SK-N-SH (cell line): ENCODE measurements around the gene PCBP4. TPM values are rescaled to one million over a fixed set of nuclear protein-coding genes. Genes with fewer than 3 reads are reported as not detected.

Experiments used
- CTCF ChIA-PET: fragments of 300-600, 350-600 bp; formaldehyde crosslinking; extraction: SDS; loops from one replicate; lab custom pipeline; 2021; lab: Yijun Ruan, JAX
- POLR2A ChIA-PET: fragments of 350-600 bp; sonication (Branson Sonifier 250); formaldehyde crosslinking; extraction: SDS; loops from one replicate; lab custom pipeline; 2020; ENCODE audit warnings: antibody characterized with exemption, inconsistent platforms; lab: Yijun Ruan, JAX
- DNase-seq: peaks from one replicate; pipeline ENCODE4 v3.0.0; 2012
- H2AFZ ChIP-seq: fragments of 200-600 bp; sonication (generic); 2 replicates; pipeline ENCODE4 v1.8.1; 2016; ENCODE audit warnings: antibody characterized with exemption, mild to moderate bottlenecking, low read depth
- H3F3A ChIP-seq: fragments of 200-600 bp; sonication (generic); replicated peaks from 2 replicates; pipeline ENCODE3; 2016; ENCODE audit warnings: antibody characterized with exemption, mild to moderate bottlenecking; ENCODE audit not compliant: insufficient read depth
- H3K27ac ChIP-seq, 2 experiments: fragments of 200-500 bp in 1 of 2; fragments of 200-600 bp in 1 of 2; sonication (Bioruptor generic) in 1 of 2; sonication (generic), shearing (Covaris generic) in 1 of 2; 2 replicates each; pipeline versions ENCODE4 v1.5.1 to v1.6.1; 2014 to 2016; ENCODE audit warnings: low read depth in 2 of 2, inconsistent platforms in 1 of 2, low read length in 1 of 2, mild to moderate bottlenecking in 1 of 2, mixed read lengths in 1 of 2
- H3K27me3 ChIP-seq: fragments of 200-600 bp; sonication (generic), shearing (Covaris generic); 2 replicates; pipeline ENCODE4 v1.6.1; 2016; ENCODE audit warnings: mixed run types; ENCODE audit not compliant: insufficient read depth
- H3K36me3 ChIP-seq, 2 experiments: fragments of 200-500 bp in 1 of 2; fragments of 200-600 bp in 1 of 2; sonication (Bioruptor generic) in 1 of 2; sonication (generic) in 1 of 2; replicated peaks in 1 of 2; 2 replicates each; pipeline versions ENCODE3 to v1.5.1; 2014 to 2016; ENCODE audit warnings: low read length in 1 of 2, mild to moderate bottlenecking in 1 of 2; ENCODE audit not compliant: insufficient read depth in 2 of 2, control insufficient read depth in 1 of 2
- H3K4me1 ChIP-seq, 2 experiments: fragments of 200-500 bp in 1 of 2; fragments of 200-600 bp in 1 of 2; sonication (Bioruptor generic) in 1 of 2; sonication (generic), shearing (Covaris generic) in 1 of 2; 2 replicates each; pipeline versions ENCODE4 v1.5.1 to v1.6.1; 2014 to 2016; ENCODE audit warnings: low read depth in 1 of 2, low read length in 1 of 2, mixed run types in 1 of 2; ENCODE audit not compliant: insufficient read depth in 2 of 2, control insufficient read depth in 1 of 2
- H3K4me2 ChIP-seq: fragments of 200-600 bp; sonication (generic), shearing (Covaris generic); 2 replicates; pipeline ENCODE4 v1.6.1; 2017; ENCODE audit warnings: mixed run types
- H3K4me3 ChIP-seq, 2 experiments: fragments of 200-500 bp in 1 of 2; fragments of 200-600 bp in 1 of 2; sonication (Bioruptor generic) in 1 of 2; sonication (generic), shearing (Covaris generic) in 1 of 2; 2 replicates each; pipeline versions ENCODE4 v1.5.1 to v1.8.1; 2014 to 2016; ENCODE audit warnings: low read depth in 2 of 2, inconsistent platforms in 1 of 2, low read length in 1 of 2, mild to moderate bottlenecking in 1 of 2, mixed read lengths in 1 of 2, moderate library complexity in 1 of 2
- H3K79me2 ChIP-seq: fragments of 200-600 bp; sonication (generic); 2 replicates; pipeline ENCODE4 v1.8.1; 2017; ENCODE audit warnings: mild to moderate bottlenecking; ENCODE audit not compliant: insufficient read depth
- H3K9ac ChIP-seq: fragments of 200-600 bp; sonication (generic); 2 replicates; pipeline ENCODE4 v1.6.1; 2017; ENCODE audit warnings: mixed run types
- H3K9me2 ChIP-seq: fragments of 200-600 bp; sonication (generic); 2 replicates; pipeline ENCODE4 v1.6.1; 2017; ENCODE audit warnings: mixed run types
- H3K9me3 ChIP-seq: fragments of 200-600 bp; sonication (generic); 2 replicates; pipeline ENCODE4 v1.6.1; 2017; ENCODE audit warnings: mixed run types, mild to moderate bottlenecking, moderate library complexity
- H4K20me1 ChIP-seq: fragments of 200-600 bp; sonication (generic); 2 replicates; pipeline ENCODE4 v1.6.1; 2017; ENCODE audit warnings: mild to moderate bottlenecking, mixed run types; ENCODE audit not compliant: insufficient read depth
- ELF1 ChIP-seq: IDR thresholded peaks from 2 replicates; pipeline ENCODE4 v1.4.0; 2012
- EP300 ChIP-seq, 2 experiments: IDR thresholded peaks; 2 replicates each; pipeline versions ENCODE4 v1.4.0 to v1.6.1; 2012; ENCODE audit warnings: borderline replicate concordance in 1 of 2, low read depth in 1 of 2, low read length in 1 of 2
- EZH2phosphoT487 ChIP-seq: fragments of 200-600 bp; sonication (generic); IDR thresholded peaks from 2 replicates; pipeline ENCODE4 v1.6.1; 2017; ENCODE audit warnings: low read depth, mixed run types, mild to moderate bottlenecking, antibody characterized with exemption, moderate library complexity, borderline replicate concordance
- FOXJ3 ChIP-seq: sonication (generic); formaldehyde crosslinking; IDR thresholded peaks from 2 replicates; pipeline ENCODE4 v1.5.1; 2020; ENCODE audit warnings: mild to moderate bottlenecking, missing genetic modification reagents
- FOXM1 ChIP-seq: IDR thresholded peaks from 2 replicates; pipeline ENCODE4 v1.4.0; 2012; ENCODE audit warnings: low read depth, mild to moderate bottlenecking
- GATA2 ChIP-seq: sonication (generic); formaldehyde crosslinking; IDR thresholded peaks from 2 replicates; pipeline ENCODE4 v1.5.0; 2020; ENCODE audit warnings: mild to moderate bottlenecking, missing genetic modification reagents
- JUND ChIP-seq: IDR thresholded peaks from 2 replicates; pipeline ENCODE4 v1.4.0; 2012
- MXI1 ChIP-seq: IDR thresholded peaks from 2 replicates; pipeline ENCODE4 v1.6.1; 2012; ENCODE audit warnings: mild to moderate bottlenecking, low read depth, low read length, improper control_type of control experiment
- NFIC ChIP-seq: IDR thresholded peaks from 2 replicates; pipeline ENCODE4 v1.4.0; 2012; ENCODE audit warnings: borderline replicate concordance
- NRF1 ChIP-seq: IDR thresholded peaks from 2 replicates; pipeline ENCODE4 v1.6.1; 2012; ENCODE audit warnings: low read depth, mild to moderate bottlenecking, low read length
- RAD21 ChIP-seq: IDR thresholded peaks from 2 replicates; pipeline ENCODE4 v1.6.1; 2012; ENCODE audit warnings: mild to moderate bottlenecking, low read length
- RCOR1 ChIP-seq: fragments of 150-350 bp; IDR thresholded peaks from 2 replicates; pipeline ENCODE4 v1.6.1; 2017; ENCODE audit warnings: antibody characterized with exemption, low read length
- SIN3A ChIP-seq: IDR thresholded peaks from 2 replicates; pipeline ENCODE4 v1.6.1; 2012; ENCODE audit warnings: low read depth, mild to moderate bottlenecking, low read length, moderate library complexity, borderline replicate concordance
- SMC3 ChIP-seq: IDR thresholded peaks from 2 replicates; pipeline ENCODE4 v1.6.1; 2012; ENCODE audit warnings: low read depth, low read length, improper control_type of control experiment
- TAF1 ChIP-seq: IDR thresholded peaks from 2 replicates; pipeline ENCODE4 v1.6.1; 2012; ENCODE audit warnings: low read depth, mild to moderate bottlenecking, low read length, moderate library complexity, borderline replicate concordance
- TEAD4 ChIP-seq: IDR thresholded peaks from 2 replicates; pipeline ENCODE4 v1.4.0; 2012; ENCODE audit warnings: mild to moderate bottlenecking, borderline replicate concordance; ENCODE audit not compliant: insufficient read depth
- WGBS: methylation state at CpG from one replicate; pipeline ENCODE4 v1.1.6; 2017; ENCODE audit warnings: low lambda C conversion rate; 5-methylcytosine and 5-hydroxymethylcytosine counted together
- polyA plus RNA-seq, 3 experiments: library from polyadenylated mRNA; depleted of rRNA; stranded (reverse); fragments of >200 nt; gene quantifications; 2 replicates each; pipeline ENCODE4 v1.2.3, GENCODE V29; 2012
- small RNA-seq, 7 experiments: library from RNA; depleted of rRNA; stranded (forward); fragments of <200 nt; gene quantifications; one replicate each; pipeline ENCODE3, GENCODE V24; 2012
- TF ChIP-seq, protein P1 (sequence below): fragments of 150-350 bp; IDR thresholded peaks from 2 replicates; pipeline ENCODE4 v1.6.1; 2017; ENCODE audit warnings: antibody characterized with exemption, low read length, low read depth, borderline replicate concordance
- TF ChIP-seq, protein P2 (sequence below): fragments of 200-600 bp; sonication (generic); IDR thresholded peaks from 2 replicates; pipeline ENCODE4 v1.6.1; 2017; ENCODE audit warnings: antibody characterized with exemption, mild to moderate bottlenecking, moderate library complexity
- TF ChIP-seq, protein P3 (sequence below): IDR thresholded peaks from 2 replicates; pipeline ENCODE4 v1.4.0; 2012; ENCODE audit warnings: low read depth, borderline replicate concordance

Gene PCBP4
- polyA plus RNA-seq, 1 of the 3 experiments (the other 2 are of a cell fraction): 97.4 TPM

DNA sequence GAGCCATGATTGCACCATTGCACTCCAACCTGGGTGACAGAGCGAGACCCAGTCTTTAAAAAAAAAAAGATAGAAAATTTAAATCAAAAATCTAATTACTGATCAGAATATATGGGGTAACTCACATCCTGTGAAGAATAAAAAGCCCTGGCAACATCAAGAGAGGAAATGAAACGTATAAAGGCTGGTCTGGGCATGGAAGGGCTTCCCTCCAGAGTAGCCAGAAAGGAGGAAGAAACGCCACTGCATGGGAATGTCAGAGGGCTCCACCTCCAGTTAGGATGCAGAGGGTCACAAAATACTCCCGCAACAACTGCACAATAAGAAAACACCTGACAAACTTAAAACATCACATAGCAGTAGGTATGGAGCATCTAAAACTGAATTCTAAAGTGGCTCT lies 59.2 kb downstream of the PCBP4 start:
- Histone ChIP-seq H3K27ac (no peak overlapping the region), H2AFZ (no peak overlapping the region), H3K27me3 (no peaks in the 10 kb centered on the region), H3K9me2 (no peaks in the 10 kb centered on the region), H3K9me3 (no peaks in the 10 kb centered on the region), H3F3A (no peaks in the 10 kb centered on the region), H3K4me3 (no peak overlapping the region), H3K4me2 (no peak overlapping the region), H3K36me3 (no peaks in the 10 kb centered on the region), H4K20me1 (no peaks in the 10 kb centered on the region), H3K9ac (no peak overlapping the region), H3K79me2 (no peaks in the 10 kb centered on the region), H3K4me1 (no peaks in the 10 kb centered on the region)
- no peak for DNase-seq
- no peak for TF ChIP-seq ELF1
- TF ChIP-seq, protein P1, sequence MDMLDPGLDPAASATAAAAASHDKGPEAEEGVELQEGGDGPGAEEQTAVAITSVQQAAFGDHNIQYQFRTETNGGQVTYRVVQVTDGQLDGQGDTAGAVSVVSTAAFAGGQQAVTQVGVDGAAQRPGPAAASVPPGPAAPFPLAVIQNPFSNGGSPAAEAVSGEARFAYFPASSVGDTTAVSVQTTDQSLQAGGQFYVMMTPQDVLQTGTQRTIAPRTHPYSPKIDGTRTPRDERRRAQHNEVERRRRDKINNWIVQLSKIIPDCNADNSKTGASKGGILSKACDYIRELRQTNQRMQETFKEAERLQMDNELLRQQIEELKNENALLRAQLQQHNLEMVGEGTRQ: no peak
- no peak for TF ChIP-seq MXI1
- TF ChIP-seq, protein P2, sequence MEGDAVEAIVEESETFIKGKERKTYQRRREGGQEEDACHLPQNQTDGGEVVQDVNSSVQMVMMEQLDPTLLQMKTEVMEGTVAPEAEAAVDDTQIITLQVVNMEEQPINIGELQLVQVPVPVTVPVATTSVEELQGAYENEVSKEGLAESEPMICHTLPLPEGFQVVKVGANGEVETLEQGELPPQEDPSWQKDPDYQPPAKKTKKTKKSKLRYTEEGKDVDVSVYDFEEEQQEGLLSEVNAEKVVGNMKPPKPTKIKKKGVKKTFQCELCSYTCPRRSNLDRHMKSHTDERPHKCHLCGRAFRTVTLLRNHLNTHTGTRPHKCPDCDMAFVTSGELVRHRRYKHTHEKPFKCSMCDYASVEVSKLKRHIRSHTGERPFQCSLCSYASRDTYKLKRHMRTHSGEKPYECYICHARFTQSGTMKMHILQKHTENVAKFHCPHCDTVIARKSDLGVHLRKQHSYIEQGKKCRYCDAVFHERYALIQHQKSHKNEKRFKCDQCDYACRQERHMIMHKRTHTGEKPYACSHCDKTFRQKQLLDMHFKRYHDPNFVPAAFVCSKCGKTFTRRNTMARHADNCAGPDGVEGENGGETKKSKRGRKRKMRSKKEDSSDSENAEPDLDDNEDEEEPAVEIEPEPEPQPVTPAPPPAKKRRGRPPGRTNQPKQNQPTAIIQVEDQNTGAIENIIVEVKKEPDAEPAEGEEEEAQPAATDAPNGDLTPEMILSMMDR: no peak
- TF ChIP-seq GATA2 (CRISPR knock-in tag): no peak
- no peak for TF ChIP-seq NRF1
- no peak for TF ChIP-seq FOXJ3 (CRISPR knock-in tag)
- TF ChIP-seq SIN3A: no peak
- no peak for TF ChIP-seq RCOR1
- no peak for TF ChIP-seq JUND
- no peak for TF ChIP-seq NFIC
- TF ChIP-seq EP300 (IDR thresholded peaks at IDR 0.05; ENCODE audit: borderline replicate concordance in 1 of 2, low read depth in 1 of 2, low read length in 1 of 2): no peak
- no peak for TF ChIP-seq RAD21
- no peak for TF ChIP-seq FOXM1
- TF ChIP-seq TEAD4: no peak
- TF ChIP-seq EZH2phosphoT487: no peak
- no peak for TF ChIP-seq SMC3
- no peak for TF ChIP-seq TAF1
- TF ChIP-seq, protein P3, sequence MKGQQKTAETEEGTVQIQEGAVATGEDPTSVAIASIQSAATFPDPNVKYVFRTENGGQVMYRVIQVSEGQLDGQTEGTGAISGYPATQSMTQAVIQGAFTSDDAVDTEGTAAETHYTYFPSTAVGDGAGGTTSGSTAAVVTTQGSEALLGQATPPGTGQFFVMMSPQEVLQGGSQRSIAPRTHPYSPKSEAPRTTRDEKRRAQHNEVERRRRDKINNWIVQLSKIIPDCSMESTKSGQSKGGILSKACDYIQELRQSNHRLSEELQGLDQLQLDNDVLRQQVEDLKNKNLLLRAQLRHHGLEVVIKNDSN: no peak
- ChIA-PET POLR2A (no interaction called here), CTCF (no interaction called here)
- WGBS: 25% methylated on average over 4 of the region's 4 CpGs

Small RNAs within 50 kb of the gene (small RNA-seq; reads per million reads assigned to genes)
- gene AC115284.1: 0 reads per million in 7 experiments

Other genes with a start within 250 kb of the PCBP4 start
- not detected in 2 replicates for gene IQCF6, start 188.2 kb downstream of the PCBP4 start, polyA plus RNA-seq (2012; rRNA removed)
- not detected in 2 replicates for gene IQCF2, start 105.8 kb downstream of the PCBP4 start, polyA plus RNA-seq (2012; rRNA removed)
- gene IQCF5, start 91.9 kb downstream of the PCBP4 start, polyA plus RNA-seq (2012; rRNA removed): not detected in 2 replicates
- gene IQCF1, start 64.1 kb downstream of the PCBP4 start, polyA plus RNA-seq (2012; rRNA removed): not detected in 2 replicates
- gene RRP9, start 25.6 kb downstream of the PCBP4 start, polyA plus RNA-seq (2012; rRNA removed): 49.6 and 52.0 TPM in 2 replicates
- gene PARP3, start 25.1 kb downstream of the PCBP4 start, polyA plus RNA-seq (2012; rRNA removed): 31.1 and 35.2 TPM in 2 replicates
- gene GPR62, start 12.1 kb downstream of the PCBP4 start, polyA plus RNA-seq (2012; rRNA removed): 0.02 and 0.10 TPM in 2 replicates
- gene ABHD14B, start 6.6 kb upstream of the PCBP4 start, polyA plus RNA-seq (2012; rRNA removed): 64.1 and 88.3 TPM in 2 replicates
- gene ABHD14A, start 7.6 kb upstream of the PCBP4 start, polyA plus RNA-seq (2012; rRNA removed): 22.1 and 31.5 TPM in 2 replicates
- gene ACY1, start 16.1 kb upstream of the PCBP4 start, polyA plus RNA-seq (2012; rRNA removed): 93.0 and 96.2 TPM in 2 replicates
- 3,173 and 3,642 TPM in 2 replicates for gene RPL29, start 28.4 kb upstream of the PCBP4 start, polyA plus RNA-seq (2012; rRNA removed)
- 24.3 and 25.8 TPM in 2 replicates for gene DUSP7, start 89.1 kb upstream of the PCBP4 start, polyA plus RNA-seq (2012; rRNA removed)
- gene POC1A, start 187.0 kb upstream of the PCBP4 start, polyA plus RNA-seq (2012; rRNA removed): 9.6 and 11.7 TPM in 2 replicates
- gene ALAS1, start 230.7 kb upstream of the PCBP4 start, polyA plus RNA-seq (2012; rRNA removed): 42.4 and 47.9 TPM in 2 replicates